HCT116 (cell line): ENCODE results near the gene CA11. TPM values are rescaled to one million over a fixed set of nuclear protein-coding genes. Genes with fewer than 3 reads are reported as not detected.

Experiments
- ATAC-seq: fragments of 200-7000 bp; cut with Tn5 transposase; 2 replicates; pipeline ENCODE4 v1.9.1; 2020; ENCODE audit warnings: mild to moderate bottlenecking, moderate library complexity
- BruUV-seq: library from RNA; stranded (reverse); fragments of 400-500 nt; replicated peaks from 2 replicates; lab custom pipeline; 2021; lab: Mats Ljungman, UMichigan
- CTCF ChIA-PET: fragments of 300-600 bp; sonication (Branson Sonifier 250); formaldehyde crosslinking; loops from one replicate; lab custom pipeline; 2021; ENCODE audit warnings: antibody characterized with exemption; lab: Charles Lee
- POLR2A ChIA-PET: fragments of 300-600, 350-600 bp; sonication (Branson Sonifier 250); formaldehyde crosslinking; loops from one replicate; lab custom pipeline; 2021; ENCODE audit warnings: antibody characterized with exemption; lab: Charles Lee
- RAD21 ChIA-PET, 2 experiments: fragments of 300-600 bp; sonication (Branson Sonifier 250); formaldehyde crosslinking; loops; one replicate each; lab custom pipeline; 2023; ENCODE audit warnings: low total read pairs in 2 of 2; ENCODE audit not compliant: uncharacterized antibody in 2 of 2, unreplicated experiment in 2 of 2, low non-redundant PET in 1 of 2; lab: Charles Lee
- DNase-seq: peaks from one replicate; pipeline ENCODE4 v3.0.0-alpha.2; 2010; ENCODE audit warnings: low read depth, low spot score
- H2AFZ ChIP-seq: fragments of 200-600 bp; shearing (Covaris generic), sonication (generic); 2 replicates; pipeline ENCODE4 v1.6.1; 2017; ENCODE audit warnings: low read depth, mixed run types, mixed read lengths, antibody characterized with exemption, low read length; ENCODE audit not compliant: poor library complexity, severe bottlenecking
- H3K27ac ChIP-seq: 2 replicates; pipeline ENCODE4 v1.5.1; 2012; ENCODE audit warnings: low read depth, low read length
- H3K27me3 ChIP-seq: fragments of 200-600 bp; sonication (generic); 2 replicates; pipeline ENCODE4 v1.6.1; 2016; ENCODE audit warnings: mixed run types, low read length, mixed read lengths; ENCODE audit not compliant: insufficient read depth
- H3K36me3 ChIP-seq, 2 experiments: fragments of 200-500 bp in 1 of 2; fragments of 200-600 bp in 1 of 2; sonication (Bioruptor generic) in 1 of 2; sonication (generic) in 1 of 2; 2 replicates each; pipeline versions ENCODE4 v1.5.1 to v1.6.1; 2014 to 2016; ENCODE audit warnings: low read length in 2 of 2, inconsistent platforms in 1 of 2, mixed read lengths in 1 of 2, mixed run types in 1 of 2; ENCODE audit not compliant: insufficient read depth in 2 of 2, control insufficient read depth in 1 of 2
- H3K4me1 ChIP-seq, 2 experiments: fragments of 200-600 bp in 1 of 2; sonication (generic) in 1 of 2; 2 replicates each; pipeline versions ENCODE4 v1.5.1 to v1.6.1; 2012 to 2017; ENCODE audit warnings: low read length in 2 of 2, inconsistent platforms in 1 of 2, mild to moderate bottlenecking in 1 of 2, mixed read lengths in 1 of 2, mixed run types in 1 of 2, moderate library complexity in 1 of 2; ENCODE audit not compliant: insufficient read depth in 2 of 2, control insufficient read depth in 1 of 2
- H3K4me2 ChIP-seq: fragments of 200-600 bp; sonication (generic); 2 replicates; pipeline ENCODE4 v1.6.1; 2017; ENCODE audit warnings: mixed run types, low read length, mixed read lengths
- H3K4me3 ChIP-seq, 2 experiments: fragments of 200-600 bp in 1 of 2; sonication (generic) in 1 of 2; replicated peaks in 1 of 2; 2 replicates each; pipeline ENCODE4 v1.5.1; 2011 to 2016; ENCODE audit warnings: low read length in 2 of 2, control low read depth in 1 of 2, low read depth in 1 of 2, mild to moderate bottlenecking in 1 of 2, mixed read lengths in 1 of 2, mixed run types in 1 of 2
- H3K79me2 ChIP-seq: fragments of 200-600 bp; sonication (generic); 2 replicates; pipeline ENCODE4 v1.6.1; 2017; ENCODE audit warnings: mild to moderate bottlenecking, mixed run types, low read length, moderate library complexity, mixed read lengths; ENCODE audit not compliant: insufficient read depth
- H3K9ac ChIP-seq: fragments of 200-600 bp; sonication (generic); 2 replicates; pipeline ENCODE4 v1.6.1; 2016; ENCODE audit warnings: low read length, mixed read lengths
- H3K9me2 ChIP-seq: fragments of 200-600 bp; sonication (generic), shearing (Covaris generic); 2 replicates; pipeline ENCODE4 v1.6.1; 2017; ENCODE audit warnings: mixed run types, mild to moderate bottlenecking, moderate library complexity; ENCODE audit not compliant: insufficient read depth
- H3K9me3 ChIP-seq, 2 experiments: fragments of 200-500 bp in 1 of 2; fragments of 200-600 bp in 1 of 2; sonication (Bioruptor generic) in 1 of 2; sonication (generic) in 1 of 2; 2 replicates each; pipeline ENCODE4 v1.6.1; 2014 to 2017; ENCODE audit warnings: low read length in 2 of 2, mixed read lengths in 2 of 2, inconsistent platforms in 1 of 2, low read depth in 1 of 2, mild to moderate bottlenecking in 1 of 2, mixed run types in 1 of 2, moderate library complexity in 1 of 2; ENCODE audit not compliant: control insufficient read depth in 1 of 2, insufficient read depth in 1 of 2
- H4K20me1 ChIP-seq: fragments of 200-600 bp; sonication (generic), shearing (Covaris generic); 2 replicates; pipeline ENCODE4 v1.6.1; 2017; ENCODE audit warnings: mixed run types, mild to moderate bottlenecking, moderate library complexity; ENCODE audit not compliant: insufficient read depth
- CBX3 ChIP-seq: IDR thresholded peaks from 2 replicates; pipeline ENCODE4 v1.6.1; 2012; ENCODE audit warnings: low read depth
- EGR1 ChIP-seq: IDR thresholded peaks from 2 replicates; pipeline ENCODE4 v1.6.1; 2012; ENCODE audit warnings: low read depth
- EZH2 ChIP-seq: fragments of 200-600 bp; sonication (generic); IDR thresholded peaks from 2 replicates; pipeline ENCODE4 v1.6.1; 2017; ENCODE audit warnings: antibody characterized with exemption, mixed run types
- FOSL1 ChIP-seq: IDR thresholded peaks from 2 replicates; pipeline ENCODE4 v1.6.1; 2012; ENCODE audit warnings: low read depth
- JUND ChIP-seq: IDR thresholded peaks from 2 replicates; pipeline ENCODE4 v1.6.1; 2012
- POLR2AphosphoS5 ChIP-seq: IDR thresholded peaks from 2 replicates; pipeline ENCODE4 v1.6.1; 2011; ENCODE audit warnings: mild to moderate bottlenecking, low read depth, low read length, moderate library complexity
- RAD21 ChIP-seq: IDR thresholded peaks from 2 replicates; pipeline ENCODE4 v1.6.1; 2012; ENCODE audit warnings: low read depth, mild to moderate bottlenecking
- SRF ChIP-seq: IDR thresholded peaks from 2 replicates; pipeline ENCODE4 v1.6.1; 2012; ENCODE audit warnings: low read depth
- TCF7L2 ChIP-seq: IDR thresholded peaks from 2 replicates; pipeline ENCODE4 v1.7.0; 2011; ENCODE audit warnings: borderline replicate concordance, inconsistent platforms; ENCODE audit not compliant: insufficient read depth, insufficient read length; ENCODE audit errors: extremely low read depth
- YY1 ChIP-seq: IDR thresholded peaks from 2 replicates; pipeline ENCODE4 v1.6.1; 2011; ENCODE audit warnings: low read length, low read depth, moderate library complexity, mild to moderate bottlenecking; ENCODE audit not compliant: insufficient replicate concordance; ENCODE audit errors: extremely low read depth
- ZNF274 ChIP-seq: fragments of 200-500 bp; sonication (Bioruptor generic); IDR thresholded peaks from 2 replicates; pipeline ENCODE4 v1.6.1; 2014; ENCODE audit warnings: mild to moderate bottlenecking, low read depth, low read length, inconsistent platforms
- intact Hi-C: fragments of 100-400 bp; cut with micrococcal nuclease; formaldehyde crosslinking; loops from 2 replicates; pipeline ENCODE4 v1.10.0; 2022
- total RNA-seq: library from RNA; stranded (reverse); gene quantifications from one replicate; pipeline ENCODE4 v1.2.1, GENCODE V29; 2021; ENCODE audit not compliant: unreplicated experiment
- TF ChIP-seq, protein P1 (sequence below): IDR thresholded peaks from 2 replicates; pipeline ENCODE4 v1.6.1; 2011; ENCODE audit warnings: mild to moderate bottlenecking, low read length, moderate library complexity; ENCODE audit not compliant: insufficient replicate concordance; ENCODE audit errors: extremely low read depth
- TF ChIP-seq, protein P2 (sequence below): IDR thresholded peaks from 2 replicates; pipeline ENCODE4 v1.6.1; 2012
- TF ChIP-seq, protein P3 (sequence below): IDR thresholded peaks from 2 replicates; pipeline ENCODE4 v1.6.1; 2012

CA11 gene
- total RNA-seq, 1 experiment from 2014 or later, result 29.6 TPM

DNA sequence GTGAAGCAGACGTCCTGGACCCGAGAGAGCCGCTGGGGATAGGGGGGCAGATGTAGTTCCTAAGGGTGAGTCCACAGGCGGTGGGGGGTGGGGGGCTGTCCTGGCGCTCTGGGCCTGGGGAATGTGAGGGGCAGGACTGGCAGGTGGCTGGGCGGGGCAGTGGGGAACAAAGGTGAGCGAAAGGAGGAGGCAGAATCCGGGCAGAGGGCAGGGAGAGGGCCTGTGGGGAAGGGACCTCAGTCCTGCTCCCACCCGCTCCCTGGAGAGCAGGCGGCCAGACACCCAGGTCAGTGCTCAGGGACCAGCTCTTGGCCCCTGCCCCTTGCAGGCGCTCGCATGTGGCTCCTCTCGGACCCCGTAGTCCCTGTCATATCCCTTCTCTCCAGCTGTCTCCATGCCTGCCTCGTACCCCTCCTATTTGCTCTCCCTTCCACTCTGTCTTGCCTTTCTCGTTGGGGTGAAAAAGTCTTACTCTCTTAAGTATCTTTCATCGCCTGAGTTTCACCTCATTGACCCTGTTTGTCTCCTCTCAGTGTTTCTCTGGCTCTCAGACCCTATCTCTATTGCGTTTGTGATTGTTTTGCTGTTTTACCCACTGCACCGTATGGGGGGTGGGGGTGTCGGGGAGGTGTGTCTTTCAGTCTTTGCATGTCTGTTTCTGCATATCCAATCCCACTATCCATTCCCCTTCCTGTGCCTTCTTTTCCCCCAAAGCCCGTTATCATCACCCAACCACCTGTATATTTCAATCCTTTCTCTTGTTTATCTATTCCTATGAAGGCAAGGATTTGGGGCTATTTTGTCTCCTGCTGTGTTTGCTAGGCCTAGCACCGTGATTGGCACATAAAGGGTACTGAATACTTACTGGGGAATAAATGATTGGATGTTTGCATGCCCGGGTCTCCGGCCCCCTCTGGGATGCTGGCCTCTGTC, 20.9 kb downstream of the CA11 start:
- Histone ChIP-seq H4K20me1 (no peaks in the 10 kb centered on the region), H2AFZ (no peak overlapping the region), H3K36me3 (no peaks in the 10 kb centered on the region), H3K4me1 (peaks cover 27 to 41% of the 10 kb centered on the region in 2 experiments), H3K9me2 (no peaks in the 10 kb centered on the region), H3K27ac (peak overlapping the region; percentile 54), H3K79me2 (peaks cover 27% of the 10 kb centered on the region), H3K4me3 (peak overlapping the region; percentile 50 to 57), H3K27me3 (no peaks in the 10 kb centered on the region), H3K9me3 (no peaks in the 10 kb centered on the region), H3K9ac (peak overlapping the region; percentile 62), H3K4me2 (peak overlapping the region; percentile 82)
- ChIA-PET RAD21 (no interaction called here), POLR2A (no interaction called here), CTCF (no interaction called here)
- TF ChIP-seq EGR1, result no peak
- no peak for TF ChIP-seq YY1
- no peak for TF ChIP-seq SRF
- no peak for TF ChIP-seq RAD21
- TF ChIP-seq CBX3, result no peak
- no peak for TF ChIP-seq TCF7L2
- no peak for TF ChIP-seq POLR2AphosphoS5
- TF ChIP-seq, protein P1, sequence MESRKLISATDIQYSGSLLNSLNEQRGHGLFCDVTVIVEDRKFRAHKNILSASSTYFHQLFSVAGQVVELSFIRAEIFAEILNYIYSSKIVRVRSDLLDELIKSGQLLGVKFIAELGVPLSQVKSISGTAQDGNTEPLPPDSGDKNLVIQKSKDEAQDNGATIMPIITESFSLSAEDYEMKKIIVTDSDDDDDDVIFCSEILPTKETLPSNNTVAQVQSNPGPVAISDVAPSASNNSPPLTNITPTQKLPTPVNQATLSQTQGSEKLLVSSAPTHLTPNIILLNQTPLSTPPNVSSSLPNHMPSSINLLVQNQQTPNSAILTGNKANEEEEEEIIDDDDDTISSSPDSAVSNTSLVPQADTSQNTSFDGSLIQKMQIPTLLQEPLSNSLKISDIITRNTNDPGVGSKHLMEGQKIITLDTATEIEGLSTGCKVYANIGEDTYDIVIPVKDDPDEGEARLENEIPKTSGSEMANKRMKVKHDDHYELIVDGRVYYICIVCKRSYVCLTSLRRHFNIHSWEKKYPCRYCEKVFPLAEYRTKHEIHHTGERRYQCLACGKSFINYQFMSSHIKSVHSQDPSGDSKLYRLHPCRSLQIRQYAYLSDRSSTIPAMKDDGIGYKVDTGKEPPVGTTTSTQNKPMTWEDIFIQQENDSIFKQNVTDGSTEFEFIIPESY, result no peak
- no peak for TF ChIP-seq FOSL1
- TF ChIP-seq, protein P2, sequence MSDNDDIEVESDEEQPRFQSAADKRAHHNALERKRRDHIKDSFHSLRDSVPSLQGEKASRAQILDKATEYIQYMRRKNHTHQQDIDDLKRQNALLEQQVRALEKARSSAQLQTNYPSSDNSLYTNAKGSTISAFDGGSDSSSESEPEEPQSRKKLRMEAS, result no peak
- TF ChIP-seq EZH2, result no peak
- TF ChIP-seq JUND, result no peak
- TF ChIP-seq, protein P3, sequence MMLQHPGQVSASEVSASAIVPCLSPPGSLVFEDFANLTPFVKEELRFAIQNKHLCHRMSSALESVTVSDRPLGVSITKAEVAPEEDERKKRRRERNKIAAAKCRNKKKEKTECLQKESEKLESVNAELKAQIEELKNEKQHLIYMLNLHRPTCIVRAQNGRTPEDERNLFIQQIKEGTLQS, result no peak
- no peak for TF ChIP-seq ZNF274
- no peak for DNase-seq
- ATAC-seq, result no peak
- BruUV-seq, result no TSS peak
- intact Hi-C loops, result no loop called here
